ENCODE results near the gene NFATC2IP.
"Not testable (repeated sequence)": the region's sequence is repeated elsewhere in the genome, so short reads cannot be mapped to it uniquely, and the experiment has no call there.

Gene NFATC2IP

DNA sequence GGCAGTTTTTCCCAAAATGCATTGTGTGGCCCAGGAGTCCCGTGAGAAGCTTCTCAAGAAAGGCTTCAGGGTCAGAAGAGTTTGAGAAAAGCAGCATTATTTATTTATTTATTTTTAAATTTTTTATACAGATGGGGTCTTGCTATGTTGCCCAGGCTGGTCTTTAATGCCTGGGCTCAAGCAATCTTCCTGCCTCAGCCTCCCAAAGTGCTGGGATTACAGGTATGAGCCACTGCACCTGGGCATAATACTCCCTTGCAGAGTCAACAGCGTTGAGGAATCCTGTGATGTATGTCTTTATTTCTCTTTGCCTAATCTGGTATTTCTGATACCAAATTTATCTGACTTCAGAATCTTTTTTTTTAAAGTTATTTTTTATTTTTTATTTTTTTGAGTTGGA, 49.3 kb downstream of the NFATC2IP start:
- DNase-seq, result no peak

DNA sequence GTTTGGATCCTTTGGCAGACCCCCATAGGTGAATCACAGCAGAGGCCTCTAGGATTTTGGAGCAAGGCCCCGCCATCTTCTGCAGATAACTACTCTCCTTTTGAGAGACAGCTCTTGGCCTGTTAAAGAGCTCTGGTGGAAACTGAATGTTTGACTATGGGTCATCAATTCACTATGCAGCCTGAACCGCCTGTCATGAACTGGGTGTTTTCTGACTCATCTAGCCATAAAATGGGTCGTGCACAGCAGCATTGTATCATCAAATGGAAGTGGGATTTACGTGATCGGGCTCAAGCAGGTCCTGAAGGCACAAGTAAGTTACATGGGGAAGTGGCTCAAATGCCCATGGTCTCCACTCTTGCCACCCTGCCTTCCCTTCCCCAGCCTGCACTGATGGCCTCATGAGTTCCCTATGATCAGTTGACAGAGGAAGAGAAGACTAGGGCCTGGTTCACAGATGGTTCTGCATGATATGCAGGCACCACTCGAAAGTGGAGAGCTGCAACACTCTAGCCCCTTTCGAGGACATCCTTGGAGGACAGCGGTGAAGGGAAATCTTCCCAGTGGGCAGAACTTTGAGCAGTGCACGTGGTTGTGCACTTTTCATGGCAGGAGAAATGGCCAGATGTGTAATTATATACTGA, 53.9 kb downstream of the NFATC2IP start:
- not testable (repeated sequence) for DNase-seq

DNA sequence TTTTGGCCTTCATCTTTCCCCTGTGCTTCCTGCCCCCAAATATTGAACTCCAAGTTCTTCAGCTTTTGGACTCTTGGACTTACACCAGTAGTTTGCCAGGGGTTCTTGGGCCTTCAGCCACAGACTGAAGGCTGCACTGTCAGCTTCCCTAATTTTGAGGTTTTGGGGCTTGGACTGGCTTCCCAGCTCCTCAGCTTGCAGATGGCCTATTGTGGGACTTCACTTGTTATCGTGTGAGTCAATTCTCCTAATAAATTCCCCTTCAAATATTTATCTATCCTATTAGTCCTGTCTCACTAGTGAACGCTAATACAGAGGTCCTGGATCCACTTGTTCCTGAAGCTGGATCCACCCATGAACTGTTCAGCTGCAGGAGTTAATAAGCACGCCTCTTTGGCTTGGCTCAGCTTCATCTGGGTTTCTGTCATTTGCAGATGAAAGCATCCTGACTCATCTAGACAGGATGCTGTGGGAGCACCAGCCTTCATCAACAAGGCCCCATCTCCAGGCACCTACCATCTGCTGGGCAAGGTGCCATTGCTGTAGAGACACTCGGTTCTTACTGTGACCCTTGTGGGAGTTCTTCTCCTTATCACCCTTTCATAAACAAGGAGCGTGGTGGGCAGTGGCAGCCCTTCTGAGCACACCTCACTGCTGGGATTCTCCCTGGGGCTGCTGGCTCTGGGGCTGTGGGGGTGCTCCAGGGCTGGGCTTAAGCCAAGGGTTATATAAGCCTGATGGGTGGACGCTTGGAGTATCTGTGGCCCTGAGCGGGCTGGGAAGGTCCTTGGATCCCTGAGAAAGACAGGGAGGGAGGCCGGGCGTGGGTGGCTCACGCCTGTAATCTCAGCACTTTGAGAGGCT, 57.2 kb downstream of the NFATC2IP start:
- DNase-seq, result peak; percentile 67

DNA sequence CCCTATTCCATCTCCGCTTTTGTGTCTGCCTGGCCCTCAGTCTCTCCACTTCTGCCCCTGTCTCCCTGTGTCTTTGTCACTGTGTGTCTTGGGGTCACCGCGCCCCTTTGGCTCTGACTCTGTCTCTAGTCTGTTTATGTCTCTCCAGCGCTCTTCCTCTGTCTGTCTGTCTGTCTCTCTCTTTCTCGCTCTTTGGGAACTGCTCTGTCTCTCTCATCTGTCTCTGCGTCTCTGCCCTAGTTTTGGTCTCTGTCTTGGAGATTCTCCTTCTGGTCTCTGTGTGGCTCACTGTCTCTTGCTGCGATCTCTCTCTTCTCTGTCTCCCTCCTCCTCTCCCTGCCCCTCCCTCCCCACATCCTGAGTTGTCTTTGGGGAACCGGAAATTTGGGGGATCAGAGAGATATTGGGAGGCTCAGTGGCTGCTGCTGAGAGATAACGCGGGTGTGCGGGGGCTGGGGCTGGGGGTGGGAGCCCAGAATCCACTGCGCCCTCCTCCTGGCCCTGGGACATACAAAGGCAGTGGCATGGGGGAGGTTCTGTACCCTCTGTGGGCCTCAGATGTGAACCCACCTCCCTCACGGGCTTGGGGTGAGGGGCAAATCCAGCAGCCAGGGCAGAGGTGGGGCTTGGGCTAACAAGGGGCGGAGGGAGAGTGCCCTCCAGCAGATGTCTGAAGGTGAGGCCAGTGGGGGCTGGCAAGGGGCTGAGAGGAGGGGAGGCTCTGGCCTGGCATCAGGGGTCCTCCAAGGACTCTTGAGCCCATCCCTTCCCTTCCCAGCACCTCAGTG, 58.5 kb downstream of the NFATC2IP start:
- no peak for DNase-seq

DNA sequence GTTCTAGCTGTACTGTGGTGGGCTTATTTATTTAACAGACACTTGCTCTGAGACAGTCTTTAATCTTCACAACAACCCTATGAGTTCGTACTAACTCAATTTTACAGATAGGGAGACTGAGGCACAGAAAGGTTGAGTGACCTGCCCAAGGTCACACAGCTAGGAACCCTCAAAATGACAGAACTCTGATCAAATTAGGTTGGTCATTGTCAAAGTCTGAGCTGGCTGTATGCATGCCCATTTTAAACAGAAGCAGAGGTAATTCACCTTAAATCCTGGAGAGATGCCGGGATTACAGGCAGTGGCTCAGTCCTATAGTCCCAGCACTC, 59.1 kb downstream of the NFATC2IP start:
- DNase-seq, result no peak

DNA sequence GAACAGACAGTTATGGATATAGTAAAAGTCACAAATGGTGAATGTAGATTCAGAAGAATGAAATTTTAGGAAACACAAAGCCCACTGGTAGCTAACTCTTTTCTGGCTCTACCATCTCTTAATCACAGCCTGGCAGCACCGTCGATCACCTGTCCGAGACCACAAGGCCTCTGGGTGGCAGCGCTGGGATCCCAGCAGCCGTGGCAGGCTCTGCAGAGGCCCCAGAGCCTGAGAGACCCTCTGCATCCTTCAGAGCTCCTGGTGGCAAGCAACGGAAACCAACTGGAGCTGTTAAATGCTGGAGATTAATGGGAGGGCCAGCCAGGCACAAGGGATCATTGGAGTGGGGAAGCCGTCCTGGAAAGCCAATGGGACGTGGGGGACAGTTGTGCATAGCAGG, 60.4 kb downstream of the NFATC2IP start:
- DNase-seq, result no peak

DNA sequence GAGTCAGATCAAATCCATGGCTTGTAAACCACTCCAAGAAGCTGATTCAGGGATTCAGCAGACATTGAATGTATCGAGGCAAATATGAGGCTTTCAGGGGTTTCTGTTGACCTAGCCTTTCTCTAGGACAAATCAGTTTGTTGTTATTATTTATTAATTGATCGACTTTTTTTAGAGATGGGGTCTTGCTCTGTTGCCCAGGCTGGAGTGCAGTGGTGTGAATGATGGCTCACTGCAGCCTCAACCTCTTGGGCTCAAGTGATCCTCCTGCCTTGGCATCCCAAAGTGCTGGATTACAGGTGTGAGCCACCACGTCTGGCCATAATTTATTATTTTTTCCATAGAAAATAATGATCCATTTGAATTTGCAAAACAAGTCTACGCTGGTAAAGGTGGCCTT, 61.1 kb downstream of the NFATC2IP start:
- DNase-seq, result no peak

DNA sequence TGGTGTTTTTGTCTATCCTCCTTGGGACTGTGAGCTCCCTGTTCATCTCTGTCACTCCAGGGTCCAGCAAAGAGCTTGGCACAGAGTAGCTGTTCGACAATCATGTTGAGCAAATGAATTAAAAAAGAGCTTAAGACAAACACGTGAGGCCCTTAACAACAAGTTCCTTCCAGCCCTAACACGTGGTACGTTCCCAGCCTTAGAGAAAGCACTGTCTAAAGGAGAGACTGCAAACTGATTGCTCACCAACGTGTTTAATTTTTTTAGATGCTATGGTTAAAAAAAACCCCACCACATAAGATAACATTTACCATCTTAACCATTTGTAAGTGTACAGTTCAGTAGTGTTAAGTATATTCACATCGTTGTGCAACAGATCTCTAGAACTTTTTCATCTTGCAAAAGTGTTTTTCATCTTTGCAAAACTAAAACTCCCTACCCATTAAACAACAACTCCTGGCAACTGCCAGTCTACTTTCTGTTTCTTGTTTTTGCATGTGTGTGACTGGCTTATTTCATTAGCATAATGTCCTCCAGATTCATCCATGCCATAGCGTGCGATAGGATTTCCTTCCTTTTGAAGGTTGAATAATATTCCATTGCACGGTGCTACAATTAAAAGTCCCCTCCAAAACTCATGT, 62.3 kb downstream of the NFATC2IP start:
- DNase-seq, result peak; percentile 22

DNA sequence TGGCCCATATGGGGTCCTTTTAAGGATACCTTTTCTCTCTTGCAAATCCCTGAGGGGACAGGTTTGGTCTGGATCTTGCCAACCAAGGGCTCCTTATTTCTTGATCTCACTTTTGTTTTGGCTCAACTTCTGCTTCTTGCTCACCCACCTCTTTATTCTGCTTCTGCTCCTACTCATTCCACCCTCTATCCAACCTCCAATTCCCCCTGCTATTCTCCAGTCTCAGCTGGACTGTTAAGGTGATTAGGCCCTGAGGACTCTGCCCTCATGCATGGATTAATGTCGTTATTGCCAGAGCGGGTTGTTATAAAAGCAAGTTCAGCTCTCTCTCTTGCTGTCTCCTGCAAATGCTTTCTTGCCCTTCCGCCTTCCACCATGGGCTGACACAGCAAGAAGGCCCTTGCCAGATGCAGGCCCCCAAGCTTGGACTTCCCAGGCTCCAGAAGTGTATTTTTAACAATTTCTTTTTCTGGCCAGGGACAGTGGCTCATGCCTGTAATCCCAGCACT, 63.9 kb downstream of the NFATC2IP start:
- no peak for DNase-seq

All from CD4-positive, alpha-beta T cell treated with Interleukin-15 for 1 hour (primary cell).